Hematopoietic multipotent progenitor cell treated with erythropoietin and hydrocortisone succinate and interleukin-3 and kit ligand, for 6 days (in vitro differentiated cells): ENCODE data around the gene CLSTN2.

Experiments used
- DNase-seq: peaks from one replicate; pipeline ENCODE4 v3.0.0-alpha.2; 2015

The CLSTN2 gene

DNA sequence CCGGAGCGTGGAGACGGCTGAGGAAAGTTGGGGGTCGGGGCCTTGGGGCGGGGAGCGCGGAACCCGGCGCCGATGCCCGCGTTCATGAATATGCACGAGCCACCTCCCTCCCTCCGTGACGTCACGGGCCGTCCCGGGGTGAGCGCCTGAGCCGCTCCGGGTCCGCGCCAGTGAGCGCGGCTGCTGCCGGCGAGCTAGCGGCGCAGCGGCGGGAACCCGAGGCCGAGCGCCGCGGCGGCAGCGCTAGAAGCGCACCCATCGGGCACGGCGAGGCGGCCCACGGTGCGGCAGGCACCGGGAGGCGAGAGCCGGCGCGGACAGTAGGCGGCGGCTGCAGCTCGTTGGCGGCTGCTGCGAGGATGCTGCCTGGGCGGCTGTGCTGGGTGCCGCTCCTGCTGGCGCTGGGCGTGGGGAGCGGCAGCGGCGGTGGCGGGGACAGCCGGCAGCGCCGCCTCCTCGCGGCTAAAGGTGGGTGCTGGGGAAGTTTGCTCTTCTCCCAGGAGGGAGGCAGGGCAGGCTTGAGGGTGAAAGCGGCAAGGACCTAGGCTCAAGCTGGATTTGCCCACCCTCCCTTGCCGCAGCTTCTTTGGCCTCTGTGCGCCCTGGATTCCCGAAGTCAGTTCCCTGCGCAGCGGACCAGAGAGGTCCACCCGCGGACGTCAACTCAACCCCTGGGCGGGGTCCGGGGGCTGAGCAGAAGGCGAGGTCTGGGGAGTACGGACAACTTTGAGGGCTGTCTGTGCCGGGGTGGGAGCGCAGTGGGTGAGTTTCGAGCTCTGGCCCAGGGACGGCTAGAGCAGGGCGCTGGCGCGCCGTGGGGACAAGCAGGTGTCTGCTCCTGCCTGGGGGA lies at the start of gene CLSTN2:
Gene CLSTN2 (plus strand): TSS at position 170 of the 850 bp plus-strand sequence.
- peak; percentile 43 for DNase-seq

DNA sequence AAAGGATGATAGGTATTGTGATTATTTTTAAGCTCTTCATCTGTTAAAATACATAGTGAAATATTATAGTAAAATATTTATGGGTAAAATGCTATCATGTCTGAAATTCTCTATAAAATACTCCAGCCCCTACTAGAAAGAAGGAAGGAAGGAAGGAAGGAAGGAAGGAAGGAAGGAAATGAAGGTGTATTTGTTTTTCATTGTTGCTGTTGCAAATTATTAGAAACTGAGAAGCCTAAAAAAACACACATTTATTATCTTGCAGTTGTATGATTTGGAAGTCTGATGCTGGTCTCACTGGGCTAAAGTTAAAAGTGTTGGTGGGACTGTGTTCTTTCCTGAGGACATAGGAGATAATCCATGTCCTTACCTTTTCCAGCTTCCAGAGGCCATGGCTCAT lies 47.6 kb upstream of the CLSTN2 start:
- DNase-seq, result no peak

DNA sequence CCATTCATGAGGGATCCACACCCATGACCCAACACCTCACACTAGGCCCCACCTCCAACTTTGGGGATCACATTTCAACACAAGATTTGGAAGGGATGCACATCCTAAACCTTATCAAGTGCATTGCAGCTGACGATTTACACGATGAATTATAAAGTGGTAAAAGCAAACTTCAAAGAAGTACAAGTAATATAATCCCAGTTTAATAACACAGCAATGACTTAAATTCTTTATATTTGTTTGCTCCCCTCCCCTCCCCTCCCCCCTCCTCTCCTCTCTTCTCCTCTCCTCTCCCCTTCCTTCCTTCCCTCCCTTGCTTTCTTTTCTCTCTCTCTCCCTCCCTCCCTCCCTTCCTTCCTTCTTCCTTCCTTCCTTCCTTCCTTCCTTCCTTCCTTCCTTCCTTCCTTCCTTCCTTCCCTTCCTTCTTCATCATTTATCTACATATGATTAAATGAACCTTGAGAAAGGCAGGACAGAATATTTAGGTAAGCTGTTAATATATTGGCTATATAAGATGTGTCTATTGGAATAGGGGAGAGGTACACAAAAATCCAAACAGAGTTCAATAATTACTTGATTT lies 46.3 kb upstream of the CLSTN2 start:
- DNase-seq, result no peak

DNA sequence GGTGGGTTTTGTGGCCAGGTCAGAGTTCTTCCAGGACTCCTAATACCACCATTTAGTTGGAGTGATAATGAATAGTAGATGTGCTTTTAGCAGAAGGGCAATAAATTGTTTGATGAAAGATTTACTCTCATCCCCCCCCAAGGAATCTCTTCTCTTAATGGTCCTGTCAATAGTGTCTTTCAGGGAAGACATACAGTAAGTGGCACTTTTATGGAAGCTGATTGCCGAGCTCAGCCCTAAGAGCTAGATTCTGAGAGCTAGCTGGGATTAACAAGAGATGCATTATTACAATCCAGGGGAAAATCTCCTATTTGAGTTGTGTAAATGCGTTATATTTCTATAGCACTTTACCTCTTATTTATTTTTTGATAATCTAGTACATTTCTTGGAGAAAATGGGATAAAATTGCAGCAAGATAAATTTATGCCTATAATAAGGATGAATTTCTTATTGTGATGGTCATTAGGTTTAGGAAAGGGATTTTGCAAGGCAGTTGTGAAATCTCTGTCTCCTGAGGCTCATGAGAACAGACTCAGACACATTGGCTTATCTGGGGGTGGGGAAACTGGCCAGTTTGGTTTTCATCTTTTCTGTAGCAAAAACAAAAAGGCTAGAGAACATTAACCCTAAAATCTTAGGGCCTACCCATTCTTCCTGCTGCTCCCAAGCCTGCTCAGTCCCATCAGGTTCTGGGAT lies 41.6 kb upstream of the CLSTN2 start:
- no peak for DNase-seq

DNA sequence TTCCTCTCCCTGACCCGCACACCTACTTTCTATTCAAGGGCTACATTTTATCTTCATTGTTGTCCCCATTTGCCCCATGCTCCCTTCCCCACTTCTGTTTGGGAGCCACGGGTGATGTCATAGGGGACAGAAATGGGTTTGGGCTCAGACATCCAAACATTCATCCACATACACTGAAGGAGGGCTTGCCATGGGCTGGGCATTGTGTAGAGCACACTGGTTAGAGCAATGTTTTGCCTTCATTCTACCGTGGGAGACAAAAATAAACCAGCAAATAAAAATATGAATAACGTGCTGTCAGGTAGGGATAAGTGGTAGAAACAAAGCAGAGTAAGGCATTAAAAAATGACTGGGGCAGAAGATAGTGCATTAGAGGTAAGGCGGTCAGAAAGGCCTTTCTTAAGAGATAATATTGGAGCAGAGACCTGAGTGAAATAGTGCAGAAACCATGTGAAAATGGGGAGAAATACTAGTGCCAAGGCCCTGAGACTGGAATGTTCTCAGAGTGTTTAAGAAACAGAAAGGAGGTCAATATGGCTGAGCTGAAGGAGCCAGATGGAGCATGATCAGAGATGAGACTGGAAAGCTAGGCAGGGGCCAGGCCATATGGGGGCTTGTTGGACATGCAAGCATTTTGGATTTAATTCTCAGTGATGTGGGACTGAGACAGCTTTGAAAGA lies 40.9 kb upstream of the CLSTN2 start:
- DNase-seq, result no peak

DNA sequence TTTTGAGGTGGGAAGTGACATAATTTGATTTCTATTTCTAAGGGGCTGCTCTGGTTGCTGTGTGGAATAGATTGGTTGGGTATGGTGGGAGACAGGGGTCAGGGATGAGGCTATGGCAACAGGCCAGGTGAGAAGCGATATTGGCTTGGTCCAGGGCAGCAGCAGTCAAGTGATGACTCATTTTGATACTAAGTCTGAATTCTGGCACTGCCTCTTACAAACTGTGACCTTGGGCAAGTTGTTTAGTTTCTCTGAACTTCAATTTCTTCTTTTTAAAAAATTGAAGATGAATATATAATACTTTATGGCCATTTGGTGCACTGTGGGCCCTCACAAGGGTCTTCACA lies 40.4 kb upstream of the CLSTN2 start:
- DNase-seq, result no peak

DNA sequence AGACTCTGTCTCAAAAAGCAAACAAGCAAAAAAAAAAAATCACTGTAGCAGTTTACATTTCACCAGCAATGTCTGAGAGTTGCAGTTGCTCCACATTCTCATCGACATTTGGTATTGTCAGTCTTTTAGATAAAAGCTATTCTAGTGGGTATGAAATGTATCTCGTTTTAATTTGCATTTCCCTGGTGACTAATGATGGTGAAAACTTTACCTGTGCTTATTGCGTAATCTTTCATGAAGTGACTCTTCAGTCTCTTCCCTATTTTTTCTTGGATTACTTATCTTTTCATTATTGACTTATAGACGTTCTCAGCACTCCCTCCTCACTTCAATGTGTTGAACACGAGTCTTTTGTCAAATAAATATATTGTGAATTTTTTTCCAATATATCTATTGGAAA lies 37.2 kb upstream of the CLSTN2 start:
- no peak for DNase-seq

DNA sequence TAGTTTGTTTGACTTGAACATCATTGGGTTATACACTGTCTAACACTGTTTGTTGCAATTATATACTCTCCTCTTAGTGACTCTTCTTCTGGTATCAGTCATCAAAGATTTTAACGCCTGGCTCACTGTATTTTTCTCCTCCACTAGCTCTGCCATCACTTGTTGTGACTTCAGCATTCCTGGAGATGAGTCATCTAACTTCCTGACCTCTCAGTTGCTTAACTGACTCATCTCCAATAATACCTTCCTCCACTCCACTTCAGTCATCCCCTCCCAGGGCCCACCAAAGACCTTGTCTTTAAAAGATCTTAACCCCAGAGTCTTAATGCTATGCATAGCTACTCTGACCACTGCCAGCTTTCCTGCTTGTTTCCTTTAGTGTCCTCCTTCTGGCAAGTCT lies 28.6 kb upstream of the CLSTN2 start:
- no peak for DNase-seq

DNA sequence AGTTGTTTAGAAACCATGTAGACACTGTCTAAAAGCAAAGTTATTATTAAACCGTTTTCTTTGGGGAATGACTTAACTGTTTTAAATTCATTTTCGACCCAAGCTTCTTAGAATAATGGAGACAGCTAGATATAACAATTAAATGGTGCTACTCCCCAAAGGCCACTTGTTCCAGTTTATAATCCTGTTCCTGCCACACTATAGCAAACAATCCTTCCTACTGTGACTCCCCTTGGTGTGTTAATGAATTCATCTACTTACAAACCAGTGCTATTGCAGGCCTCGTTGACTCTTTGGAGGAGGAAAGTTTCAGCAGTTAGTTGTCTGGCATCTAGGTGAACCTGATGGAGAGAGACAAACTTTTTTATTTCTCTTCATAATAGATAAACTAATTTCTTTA lies 25.2 kb upstream of the CLSTN2 start:
- DNase-seq, result no peak

DNA sequence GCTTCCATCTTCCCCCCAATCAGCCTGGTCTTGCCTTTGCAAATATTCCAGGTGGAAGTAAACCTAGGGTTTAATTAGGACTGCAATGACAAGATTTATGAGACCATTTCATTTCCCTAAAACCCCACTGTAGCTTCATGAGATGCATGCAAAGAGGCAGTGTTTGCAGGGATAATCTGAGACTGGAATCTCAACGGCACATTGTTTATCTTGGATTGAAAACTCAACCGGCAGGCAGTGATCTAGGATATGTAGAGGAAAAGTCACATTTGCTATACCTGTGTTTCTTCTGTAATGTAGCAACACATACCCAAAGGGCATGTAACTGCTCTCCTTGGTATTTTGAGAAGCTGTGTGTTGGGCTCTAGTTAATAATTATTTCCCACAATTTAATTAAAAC lies 18.7 kb upstream of the CLSTN2 start:
- no peak for DNase-seq

DNA sequence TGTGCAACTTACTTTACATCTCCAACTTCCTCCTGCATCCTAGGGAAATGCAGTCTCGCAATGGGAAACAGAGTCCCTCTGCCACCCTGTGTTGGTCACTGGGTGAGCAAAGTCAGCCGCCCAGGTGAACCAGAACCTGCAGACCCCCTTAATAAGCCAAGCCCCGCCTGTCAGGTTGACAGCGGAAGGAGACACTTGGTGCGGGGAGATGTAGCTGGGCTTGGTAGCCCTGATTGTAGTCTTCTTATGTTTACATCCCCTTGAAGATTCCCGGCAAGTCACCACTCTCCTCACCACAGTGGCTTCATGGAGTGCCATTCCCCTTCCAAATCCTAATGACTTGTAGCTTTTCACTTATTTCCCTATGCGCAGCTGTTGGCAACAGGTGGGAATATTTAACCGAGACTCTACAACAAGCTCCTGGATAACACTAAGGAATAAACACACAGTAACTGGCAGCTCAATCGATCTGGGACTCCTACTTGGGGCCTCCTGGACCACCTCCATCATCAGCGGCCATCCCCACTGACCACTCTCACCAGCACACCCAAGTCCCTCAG lies 17.7 kb upstream of the CLSTN2 start:
- no peak for DNase-seq

DNA sequence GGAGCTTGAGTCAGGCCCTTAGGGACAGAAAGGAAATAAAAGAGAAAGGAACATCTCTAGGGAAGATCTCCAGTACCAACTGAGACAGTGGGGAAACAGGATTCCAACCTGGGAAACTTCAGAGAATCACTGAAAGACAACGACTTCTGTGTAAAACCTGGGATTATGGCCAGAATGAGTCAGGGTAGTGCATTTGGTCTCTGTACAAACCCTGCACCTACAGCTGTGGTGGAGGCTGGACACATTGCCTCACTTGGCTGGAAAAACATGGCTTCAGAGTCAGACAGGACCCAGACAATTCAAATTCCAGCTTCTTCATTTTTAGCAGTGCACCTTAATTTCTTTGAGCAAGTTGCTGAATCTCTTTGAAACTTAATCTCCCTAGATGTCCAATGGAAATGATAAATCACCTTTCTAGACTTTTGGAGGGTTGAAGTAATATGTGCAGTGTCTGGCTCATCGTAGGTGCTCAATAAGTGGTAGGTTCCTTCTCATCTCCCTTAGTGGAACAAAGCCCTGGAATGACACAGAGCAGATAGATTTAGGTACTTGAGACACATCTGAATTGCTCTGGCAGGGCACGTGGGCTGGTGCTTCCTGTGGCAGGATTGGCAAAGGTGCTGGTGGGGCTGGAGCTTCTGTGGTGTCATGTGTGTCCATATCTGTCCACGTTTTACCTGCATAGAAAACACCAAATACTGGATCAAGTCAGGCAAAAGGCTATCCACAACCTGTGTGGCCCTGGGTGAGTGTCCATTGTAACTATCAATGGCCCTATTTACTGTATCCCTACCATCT lies 6.1 kb upstream of the CLSTN2 start:
- DNase-seq, result no peak

DNA sequence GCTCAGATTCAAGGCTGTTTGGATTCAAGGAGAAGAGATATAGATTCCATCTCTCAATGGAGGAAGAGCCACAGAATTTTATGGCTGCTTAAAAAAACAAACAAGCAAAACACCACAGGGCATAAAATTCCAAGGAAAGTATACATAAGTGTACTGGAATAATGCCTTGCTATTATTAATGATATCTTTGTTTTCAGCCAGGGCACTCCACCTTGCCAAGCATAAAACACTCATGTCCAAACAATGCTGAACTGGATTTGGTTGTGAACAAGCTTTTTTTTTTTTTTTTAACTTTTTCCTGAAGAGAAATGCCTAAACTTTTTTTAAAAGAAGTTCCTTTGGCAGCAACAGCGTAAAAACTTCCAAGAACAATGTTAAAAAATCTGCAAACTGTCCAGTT lies 4.8 kb upstream of the CLSTN2 start:
- no peak for DNase-seq

DNA sequence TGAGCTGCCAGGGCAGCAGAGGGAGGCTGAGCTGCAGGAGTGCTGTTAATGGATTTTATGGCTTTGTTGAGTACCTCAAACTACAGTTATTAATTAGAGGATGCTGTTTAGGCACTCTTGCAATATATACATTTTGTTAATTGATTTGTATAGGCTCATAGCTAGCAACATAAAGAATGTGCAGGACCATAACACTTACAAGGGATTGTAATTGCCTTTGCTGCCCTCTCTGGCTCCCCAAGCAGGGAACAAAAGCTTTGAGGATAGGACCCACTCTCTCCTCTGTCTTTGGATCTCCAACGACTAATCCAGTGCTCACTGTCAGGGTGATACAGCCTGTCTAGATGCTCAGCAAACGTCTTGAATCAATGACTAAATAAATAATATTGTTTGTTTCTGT lies 1.2 kb upstream of the CLSTN2 start:
- no peak for DNase-seq

DNA sequence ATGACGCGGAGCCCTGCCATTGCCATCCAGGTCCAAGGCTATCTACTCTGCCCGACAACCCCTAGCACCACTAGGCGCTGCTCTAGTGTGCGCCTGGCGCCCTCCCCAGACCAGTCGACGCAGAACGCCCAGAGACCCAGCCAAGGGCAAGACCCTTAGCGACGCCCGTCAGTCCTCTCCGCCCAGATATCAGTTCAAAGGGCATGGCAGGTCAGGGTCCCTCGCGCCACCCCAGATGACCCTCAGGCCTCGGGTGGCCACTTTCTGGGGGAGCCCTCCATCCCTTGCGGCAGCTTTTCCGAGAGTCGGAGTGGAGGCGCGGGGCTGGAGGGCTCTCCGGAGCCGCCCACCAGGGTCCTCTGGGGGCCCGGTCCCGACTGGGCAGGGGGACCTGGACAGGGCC lies 371 bp upstream of the CLSTN2 start:
- DNase-seq, result peak; percentile 35

DNA sequence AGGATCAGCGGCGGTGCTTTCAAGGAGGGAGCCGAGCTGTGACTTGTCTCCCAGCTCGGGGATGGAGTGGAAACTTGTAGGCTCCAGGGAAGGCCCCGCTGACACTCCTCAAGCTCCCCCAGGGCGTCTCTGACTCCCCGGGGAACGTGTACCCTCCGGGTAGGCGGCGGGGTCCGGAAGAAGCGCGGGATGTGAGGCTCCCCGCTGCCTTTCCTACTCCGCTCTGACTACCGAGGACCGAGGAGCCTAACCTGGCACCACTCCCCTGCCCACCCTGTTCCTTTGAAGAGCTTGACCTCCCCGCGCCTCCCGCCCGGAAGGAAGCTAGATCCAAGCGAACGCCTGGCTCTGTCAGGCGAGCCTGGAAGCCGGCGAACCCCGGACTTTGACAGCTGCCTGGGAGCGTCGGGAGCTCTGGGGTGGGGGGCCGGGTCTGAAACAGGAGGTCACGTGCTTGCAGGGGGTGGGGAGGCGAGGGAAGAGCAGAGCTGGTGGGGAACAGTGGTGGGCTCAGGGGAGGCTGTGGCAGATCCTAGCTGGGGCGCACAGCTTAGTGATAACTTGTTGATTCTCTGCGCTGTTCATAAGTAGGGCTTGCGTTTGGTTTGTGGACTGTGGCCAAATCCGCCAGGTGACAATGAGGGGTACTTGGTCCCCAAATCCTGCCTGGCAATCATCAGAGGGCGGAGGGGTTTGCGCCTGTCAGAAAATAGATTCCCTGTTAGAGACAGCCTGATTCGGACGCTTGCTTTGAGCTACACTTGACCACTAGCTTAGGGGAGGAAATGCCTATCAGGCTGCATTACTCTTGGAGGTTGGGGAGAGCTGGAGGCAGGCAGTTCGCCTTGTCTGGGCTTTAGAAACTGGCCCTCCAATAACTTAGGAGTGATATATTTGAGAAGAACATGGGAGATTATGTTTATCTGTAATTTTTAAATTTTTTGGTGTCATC lies 1.2 kb downstream of the CLSTN2 start:
- no peak for DNase-seq

DNA sequence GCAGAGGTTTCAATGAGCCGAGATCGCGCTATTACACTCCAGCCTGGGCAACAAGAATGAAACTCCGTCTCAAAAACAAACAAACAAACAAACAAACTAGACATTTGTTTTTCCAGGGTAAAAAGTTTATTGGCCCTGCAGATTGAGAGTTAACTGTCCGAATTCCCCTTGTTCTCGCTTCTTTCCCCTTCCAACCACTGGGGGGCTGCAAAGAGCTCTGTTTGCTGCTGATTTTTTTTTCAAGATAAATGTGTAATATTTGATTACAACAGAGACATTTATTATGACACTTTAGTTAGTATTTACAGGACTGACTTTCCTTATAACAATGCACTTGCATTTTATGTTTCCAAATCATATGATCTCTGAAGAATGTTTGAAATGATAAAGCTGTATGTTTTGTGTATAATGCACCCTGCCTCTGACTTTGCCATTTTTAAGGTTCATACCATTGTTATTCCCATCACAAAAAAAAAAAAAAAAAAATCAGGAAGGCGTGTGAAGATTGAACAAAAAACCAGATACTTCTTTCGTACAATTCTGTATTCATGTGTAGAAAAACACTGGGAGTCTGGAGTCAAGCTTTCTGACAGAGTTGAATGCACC lies 2.8 kb downstream of the CLSTN2 start:
- DNase-seq, result peak; percentile 48

DNA sequence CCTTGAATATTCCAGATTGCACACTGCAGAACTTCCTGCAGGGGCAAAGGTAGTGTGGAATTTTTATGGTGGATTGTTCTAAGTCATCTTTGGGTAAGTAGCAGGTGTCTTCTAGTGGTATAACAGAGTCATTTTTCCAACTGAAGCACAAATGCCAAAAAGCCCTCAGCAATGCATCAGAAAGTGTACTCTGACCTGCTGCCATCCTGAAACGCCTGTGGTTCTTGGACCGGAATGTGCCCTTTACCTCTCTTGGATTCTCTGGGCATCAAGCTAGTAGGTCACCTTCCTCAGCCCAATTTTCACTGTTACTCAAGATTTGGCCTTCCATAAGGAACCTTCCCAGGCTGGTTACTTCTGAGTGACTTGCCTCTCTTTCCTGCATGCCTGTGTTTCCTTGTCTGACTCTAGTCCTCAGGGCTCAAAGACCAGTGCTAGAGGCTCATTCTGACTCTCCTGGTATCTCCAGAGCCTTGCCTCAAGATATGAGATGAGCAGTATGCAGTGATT lies 4.8 kb downstream of the CLSTN2 start:
- no peak for DNase-seq

DNA sequence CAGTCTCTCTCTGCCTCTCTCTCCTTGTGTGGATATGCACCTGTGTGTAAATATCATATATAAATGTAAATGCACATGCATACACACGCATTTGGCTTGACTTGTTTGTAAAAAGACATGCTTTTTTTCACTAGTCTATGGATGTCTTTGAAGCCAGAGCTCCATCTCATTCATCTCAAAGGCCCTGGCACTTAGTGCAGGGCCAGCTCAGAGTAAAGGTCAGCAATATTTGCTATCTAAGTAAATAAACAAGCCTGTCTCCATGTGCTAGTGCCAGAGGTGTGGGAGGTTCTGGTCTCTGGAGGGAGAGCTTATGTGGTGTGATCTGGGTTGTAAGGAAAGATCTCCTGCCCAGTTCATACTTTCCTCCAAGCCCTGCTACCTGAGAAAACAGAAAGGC lies 5.6 kb downstream of the CLSTN2 start:
- no peak for DNase-seq

DNA sequence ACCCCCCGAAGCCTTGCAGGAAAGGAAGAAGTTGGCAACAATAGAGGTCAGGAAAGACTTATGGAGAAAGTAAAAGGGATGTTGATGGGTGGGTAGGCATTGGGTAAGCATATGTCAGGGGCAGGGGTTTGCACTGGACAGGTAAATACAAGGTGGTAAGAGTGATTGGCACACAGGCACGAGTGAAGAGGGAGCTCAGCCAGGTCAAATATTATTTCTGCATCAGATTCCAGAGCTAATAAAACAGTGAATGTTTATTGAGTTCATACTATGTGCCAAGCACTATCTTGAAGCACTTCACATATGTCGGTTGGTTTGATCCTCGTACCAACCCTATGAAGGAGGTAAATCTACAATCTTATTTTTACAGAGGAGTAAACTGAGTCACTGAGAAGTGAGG lies 6.6 kb downstream of the CLSTN2 start:
- DNase-seq, result no peak
